ENCODE data around the gene PLK3.
A peak's percentile ranks its signal among the peaks of the same experiment; 100 is the strongest.
"Not testable (repeated sequence)": the region's sequence is repeated elsewhere in the genome, so short reads cannot be mapped to it uniquely, and the experiment has no call there.

The PLK3 gene

GRCh38 chr1:44787506-44787905 lies 12.7 kb upstream of the PLK3 start:
- DNase-seq (ENCODE audit: low spot score) = no peak

- no peak for DNase-seq (ENCODE audit: low spot score)
These were observed 11.9 kb upstream of the PLK3 start, which contains the start of gene BEST4 for GRCh38 chr1:44788120-44788860. Gene BEST4, minus strand, starts transcription at chr1:44788170. Its CDS starts 465 bp downstream, at chr1:44787705.

- DNase-seq (ENCODE audit: low spot score) = no peak
These were observed 9.0 kb upstream of the PLK3 start for GRCh38 chr1:44790968-44791801.

GRCh38 chr1:44792736-44793502 lies 7.3 kb upstream of the PLK3 start:
- DNase-seq (ENCODE audit: low spot score) = no peak

- DNase-seq (ENCODE audit: low spot score) = not testable (repeated sequence)
These were observed 2.3 kb upstream of the PLK3 start for GRCh38 chr1:44797886-44798285.

- no peak for DNase-seq (ENCODE audit: low spot score)
These were observed 1.5 kb upstream of the PLK3 start for GRCh38 chr1:44798481-44799365.

GRCh38 chr1:44801491-44802305 lies 1.5 kb downstream of the PLK3 start:
- no peak for DNase-seq (ENCODE audit: low spot score)

GRCh38 chr1:44802306-44803061 lies 2.3 kb downstream of the PLK3 start:
- DNase-seq (ENCODE audit: low spot score) = peak; percentile 65

GRCh38 chr1:44803062-44803311 lies 2.8 kb downstream of the PLK3 start:
- DNase-seq (ENCODE audit: low spot score) = no peak

GRCh38 chr1:44803312-44804095 lies 3.3 kb downstream of the PLK3 start:
- DNase-seq (ENCODE audit: low spot score) = no peak

- DNase-seq (ENCODE audit: low spot score) = no peak
These were observed 5.3 kb downstream of the PLK3 start for GRCh38 chr1:44805311-44806024.

- no peak for DNase-seq (ENCODE audit: low spot score)
These were observed 6.0 kb downstream of the PLK3 start for GRCh38 chr1:44806025-44806703.

GRCh38 chr1:44806704-44807363 lies 6.7 kb downstream of the PLK3 start, which contains the start of gene DYNLT4:
Gene DYNLT4, minus strand, starts transcription at chr1:44807351. Its CDS starts 683 bp downstream, at chr1:44806668.
- DNase-seq (ENCODE audit: low spot score) = no peak

- DNase-seq (ENCODE audit: low spot score) = peak; percentile 91
These were observed 7.3 kb downstream of the PLK3 start for GRCh38 chr1:44807364-44808062.

GRCh38 chr1:44808063-44808937 lies 8.1 kb downstream of the PLK3 start, which contains the start of gene BTBD19:
Gene BTBD19, plus strand, starts transcription at chr1:44808523. Its CDS starts 298 bp downstream, at chr1:44808821.
- DNase-seq (ENCODE audit: low spot score) = peak; percentile 69

Data from pons (tissue), 1 donor.